Trophoblast cell (in vitro differentiated cells and primary cell): ENCODE measurements around the gene CTPS2.
"Not testable (repeated sequence)": the region's sequence is repeated elsewhere in the genome, so short reads cannot be mapped to it uniquely, and the experiment has no call there.

ENCODE experiments used
- DNase-seq, 2 donors: peaks; one replicate each; pipeline ENCODE4 v3.0.0-alpha.2; 2016
- H2AFZ ChIP-seq: 2 replicates; pipeline ENCODE4 v1.6.1; 2013; ENCODE audit warnings: low read length, moderate library complexity, mild to moderate bottlenecking; ENCODE audit not compliant: insufficient read depth, poor library complexity
- H2AK5ac ChIP-seq: 2 replicates; pipeline ENCODE4 v1.6.1; 2013; ENCODE audit warnings: mild to moderate bottlenecking, low read length
- H2BK120ac ChIP-seq: 2 replicates; pipeline ENCODE4 v1.6.1; 2013; ENCODE audit warnings: low read length, mild to moderate bottlenecking, moderate library complexity; ENCODE audit not compliant: insufficient read depth, poor library complexity
- H2BK12ac ChIP-seq: 2 replicates; pipeline ENCODE4 v1.6.1; 2013; ENCODE audit warnings: mild to moderate bottlenecking, low read length, moderate library complexity
- H2BK5ac ChIP-seq: 2 replicates; pipeline ENCODE4 v1.6.1; 2013; ENCODE audit warnings: low read length, low read depth, moderate library complexity, mild to moderate bottlenecking; ENCODE audit not compliant: poor library complexity
- H3K14ac ChIP-seq: 2 replicates; pipeline ENCODE4 v1.6.1; 2013; ENCODE audit warnings: mild to moderate bottlenecking, low read length
- H3K18ac ChIP-seq: 2 replicates; pipeline ENCODE4 v1.6.1; 2013; ENCODE audit warnings: mild to moderate bottlenecking, low read length
- H3K23ac ChIP-seq: 2 replicates; pipeline ENCODE4 v1.6.1; 2013; ENCODE audit warnings: low read length
- H3K27ac ChIP-seq: 2 replicates; pipeline ENCODE4 v1.5.1; 2013; ENCODE audit warnings: low read depth, mild to moderate bottlenecking, inconsistent platforms, low read length, moderate library complexity
- H3K27me3 ChIP-seq: 2 replicates; pipeline ENCODE4 v1.6.1; 2013; ENCODE audit warnings: inconsistent platforms, mild to moderate bottlenecking, low read length, moderate library complexity; ENCODE audit not compliant: insufficient read depth
- H3K36me3 ChIP-seq, 2 experiments: 1 replicate in 1 of 2; 2 replicates in 1 of 2; pipeline ENCODE4 v1.6.1; 2013; ENCODE audit warnings: low read length in 2 of 2, mild to moderate bottlenecking in 2 of 2, moderate library complexity in 1 of 2; ENCODE audit not compliant: insufficient read depth in 2 of 2, control insufficient read depth in 1 of 2
- H3K4ac ChIP-seq: 2 replicates; pipeline ENCODE4 v1.6.1; 2013; ENCODE audit warnings: low read depth, mild to moderate bottlenecking, low read length, moderate library complexity
- H3K4me1 ChIP-seq, 2 experiments: 1 replicate in 1 of 2; 2 replicates in 1 of 2; pipeline ENCODE4 v1.6.1; 2013; ENCODE audit warnings: low read length in 2 of 2, mild to moderate bottlenecking in 2 of 2, moderate library complexity in 1 of 2; ENCODE audit not compliant: insufficient read depth in 2 of 2, control insufficient read depth in 1 of 2
- H3K4me2 ChIP-seq: 2 replicates; pipeline ENCODE4 v1.6.1; 2013; ENCODE audit warnings: inconsistent platforms, mild to moderate bottlenecking, low read length, moderate library complexity
- H3K4me3 ChIP-seq: 2 replicates; pipeline ENCODE4 v1.5.1; 2013; ENCODE audit warnings: mild to moderate bottlenecking, low read depth, low read length, inconsistent platforms
- H3K79me1 ChIP-seq: one replicate; pipeline ENCODE4 v1.6.1; 2013; ENCODE audit warnings: low read length
- H3K79me2 ChIP-seq: 2 replicates; pipeline ENCODE4 v1.6.1; 2013; ENCODE audit warnings: low read length, mild to moderate bottlenecking; ENCODE audit not compliant: control insufficient read depth, insufficient read depth, poor library complexity
- H3K9ac ChIP-seq: 2 replicates; pipeline ENCODE4 v1.6.1; 2013; ENCODE audit warnings: mild to moderate bottlenecking, low read length
- H3K9me3 ChIP-seq: 2 replicates; pipeline ENCODE4 v1.6.1; 2013; ENCODE audit warnings: low read depth, mild to moderate bottlenecking, control low read depth, inconsistent platforms, low read length; ENCODE audit not compliant: insufficient read depth
- H4K12ac ChIP-seq: 2 replicates; pipeline ENCODE4 v1.6.1; 2013; ENCODE audit warnings: low read depth, mild to moderate bottlenecking, low read length, moderate library complexity
- H4K8ac ChIP-seq: 2 replicates; pipeline ENCODE4 v1.6.1; 2013; ENCODE audit warnings: low read depth, mild to moderate bottlenecking, low read length, moderate library complexity
- H4K91ac ChIP-seq: one replicate; pipeline ENCODE4 v1.6.1; 2013; ENCODE audit warnings: low read depth, mild to moderate bottlenecking, low read length, moderate library complexity
- WGBS: extraction: QIAGEN DNeasy Blood & Tissue Kit; methylation state at CpG from one replicate; pipeline ENCODE4 v1.1.7; 2013; ENCODE audit warnings: missing lambda C conversion rate; ENCODE audit not compliant: insufficient read length, insufficient coverage; ENCODE audit errors: extremely low coverage; 5-methylcytosine and 5-hydroxymethylcytosine counted together

Gene CTPS2

GRCh38 chrX:16578218-16578617 lies 134.3 kb downstream of the CTPS2 start:
- Histone ChIP-seq H4K12ac (no peak overlapping the region), H3K18ac (no peak overlapping the region), H3K23ac (no peak overlapping the region), H2BK5ac (no peak overlapping the region), H4K8ac (no peak overlapping the region), H3K27me3 (no peaks in the 10 kb centered on the region), H3K79me2 (no peaks in the 10 kb centered on the region), H3K9ac (no peak overlapping the region), H2AK5ac (no peak overlapping the region), H3K36me3 (no peaks in the 10 kb centered on the region), H3K4ac (no peak overlapping the region), H3K4me3 (no peak overlapping the region), H2AFZ (no peak overlapping the region), H3K4me1 (no peaks in the 10 kb centered on the region), H2BK120ac (no peak overlapping the region), H3K9me3 (no peaks in the 10 kb centered on the region), H3K27ac (no peak overlapping the region), H2BK12ac (no peak overlapping the region), H4K91ac (no peak overlapping the region), H3K4me2 (no peak overlapping the region), H3K14ac (no peak overlapping the region), H3K79me1 (no peaks in the 10 kb centered on the region)
- no CpG with 5 or more reads among the region's 2 CpGs for WGBS
- no peak for DNase-seq

DNA sequence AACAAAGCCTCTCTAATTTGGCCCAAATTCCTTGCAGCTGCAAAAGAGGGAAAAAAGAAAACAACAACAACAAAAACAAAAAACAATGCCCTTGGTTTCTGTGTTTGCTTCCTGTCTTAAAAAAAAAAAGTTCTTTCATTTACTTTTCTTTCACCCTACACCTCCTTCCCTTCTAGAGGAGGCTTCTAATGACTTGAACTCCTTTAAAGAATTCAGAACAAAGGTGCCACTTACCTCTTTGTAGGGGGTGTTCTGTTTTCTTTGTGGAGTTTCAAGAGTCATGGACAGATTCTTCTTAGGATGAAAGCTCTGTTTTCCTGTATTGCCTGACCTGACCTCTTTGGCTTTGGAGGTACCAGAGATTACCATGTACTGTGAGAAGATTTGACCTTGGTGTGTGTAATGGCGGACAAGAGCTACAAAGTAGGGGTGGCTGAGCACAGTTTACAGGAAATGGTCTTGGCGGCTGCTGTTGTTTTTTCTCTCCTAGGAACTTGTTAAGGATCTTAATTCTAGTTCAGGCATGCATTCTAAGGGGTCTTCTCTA lies 134.9 kb downstream of the CTPS2 start:
- H3K79me1 ChIP-seq: no peaks in the 10 kb centered on the region
- no peak overlapping the region for H2AK5ac ChIP-seq
- no peak overlapping the region for H3K27ac ChIP-seq
- H3K36me3 ChIP-seq: no peaks in the 10 kb centered on the region
- H3K23ac ChIP-seq: no peak overlapping the region
- H3K79me2 ChIP-seq: no peaks in the 10 kb centered on the region
- H4K91ac ChIP-seq: no peak overlapping the region
- H3K14ac ChIP-seq: no peak overlapping the region
- no peak overlapping the region for H4K12ac ChIP-seq
- H3K9ac ChIP-seq: no peak overlapping the region
- no peak overlapping the region for H2AFZ ChIP-seq
- DNase-seq: no peak
- H4K8ac ChIP-seq: no peak overlapping the region
- H3K18ac ChIP-seq: no peak overlapping the region
- H3K4ac ChIP-seq: no peak overlapping the region
- no peak overlapping the region for H2BK5ac ChIP-seq
- no peaks in the 10 kb centered on the region for H3K9me3 ChIP-seq
- H2BK12ac ChIP-seq: no peak overlapping the region
- no peaks in the 10 kb centered on the region for H3K4me1 ChIP-seq
- no peak overlapping the region for H2BK120ac ChIP-seq
- no peak overlapping the region for H3K4me2 ChIP-seq
- no peak overlapping the region for H3K4me3 ChIP-seq
- no CpG with 5 or more reads among the region's 2 CpGs for WGBS
- H3K27me3 ChIP-seq: no peaks in the 10 kb centered on the region

GRCh38 chrX:16575388-16575787 lies 137.1 kb downstream of the CTPS2 start:
- H3K4me2 ChIP-seq, H3K14ac ChIP-seq, H4K8ac ChIP-seq, H3K79me2 ChIP-seq, H2BK12ac ChIP-seq, H4K12ac ChIP-seq, H2BK5ac ChIP-seq, H2AK5ac ChIP-seq, H3K9me3 ChIP-seq, H2BK120ac ChIP-seq, H3K27ac ChIP-seq, H4K91ac ChIP-seq, H3K9ac ChIP-seq, H3K27me3 ChIP-seq, H3K23ac ChIP-seq, H3K4ac ChIP-seq, H2AFZ ChIP-seq, H3K18ac ChIP-seq, DNase-seq, H3K4me1 ChIP-seq, H3K79me1 ChIP-seq, H3K36me3 ChIP-seq, H3K4me3 ChIP-seq: not testable (repeated sequence)
- WGBS: no CpG with 5 or more reads among the region's 35 CpGs

DNA sequence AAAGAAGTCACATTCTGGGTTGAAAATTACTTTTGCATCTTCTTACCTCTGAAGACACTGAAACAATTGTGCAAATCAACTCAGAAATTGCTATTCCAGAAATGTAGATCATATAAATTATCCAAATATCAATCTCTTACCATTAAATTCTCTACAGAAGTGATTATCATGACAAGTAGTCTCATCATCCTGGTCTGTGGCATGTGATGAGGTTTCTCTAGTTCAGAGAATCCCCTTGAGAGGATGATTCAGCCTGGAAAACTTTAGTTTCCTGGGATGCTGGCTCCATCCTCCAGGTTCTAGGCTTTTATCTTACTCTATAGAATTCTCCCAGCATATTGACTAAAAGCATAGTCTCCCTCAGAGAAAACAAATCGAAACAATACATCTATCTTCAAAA lies 138.7 kb downstream of the CTPS2 start:
- no CpG with 5 or more reads among the region's 1 CpG for WGBS
- Histone ChIP-seq H3K14ac (no peak overlapping the region), H2AK5ac (no peak overlapping the region), H3K27me3 (no peaks in the 10 kb centered on the region), H2BK120ac (no peak overlapping the region), H3K9ac (no peak overlapping the region), H3K79me2 (no peaks in the 10 kb centered on the region), H2BK12ac (no peak overlapping the region), H3K79me1 (no peaks in the 10 kb centered on the region), H4K8ac (no peak overlapping the region), H3K27ac (no peak overlapping the region), H3K23ac (no peak overlapping the region), H2AFZ (no peak overlapping the region), H4K91ac (no peak overlapping the region), H3K4ac (no peak overlapping the region), H2BK5ac (no peak overlapping the region), H3K4me3 (no peak overlapping the region), H3K9me3 (no peaks in the 10 kb centered on the region), H3K4me1 (no peaks in the 10 kb centered on the region), H3K4me2 (no peak overlapping the region), H4K12ac (no peak overlapping the region), H3K18ac (no peak overlapping the region), H3K36me3 (no peaks in the 10 kb centered on the region)
- peak; percentile 31 to 80 for DNase-seq
